HFF-Myc (cell line): ENCODE results near the gene ATP2A3.

Experiments
- DNase-seq: peaks from one replicate; pipeline ENCODE4 v3.0.0-alpha.2; 2011; ENCODE audit warnings: low read depth; ENCODE audit errors: extremely low read depth
- H3K4me3 ChIP-seq: replicated peaks from 2 replicates; pipeline ENCODE4 v1.5.1; 2011; ENCODE audit warnings: low read depth, mild to moderate bottlenecking, control low read depth, low read length
- TF ChIP-seq, protein P1 (sequence below): IDR thresholded peaks from 2 replicates; pipeline ENCODE4 v1.5.1; 2012; ENCODE audit warnings: mild to moderate bottlenecking, low read depth, low read length, control low read depth; ENCODE audit errors: missing control alignments

Gene ATP2A3

GRCh38 chr17:3892095-3892998 is 71.9 kb downstream of the ATP2A3 start:
- TF ChIP-seq, protein P1, sequence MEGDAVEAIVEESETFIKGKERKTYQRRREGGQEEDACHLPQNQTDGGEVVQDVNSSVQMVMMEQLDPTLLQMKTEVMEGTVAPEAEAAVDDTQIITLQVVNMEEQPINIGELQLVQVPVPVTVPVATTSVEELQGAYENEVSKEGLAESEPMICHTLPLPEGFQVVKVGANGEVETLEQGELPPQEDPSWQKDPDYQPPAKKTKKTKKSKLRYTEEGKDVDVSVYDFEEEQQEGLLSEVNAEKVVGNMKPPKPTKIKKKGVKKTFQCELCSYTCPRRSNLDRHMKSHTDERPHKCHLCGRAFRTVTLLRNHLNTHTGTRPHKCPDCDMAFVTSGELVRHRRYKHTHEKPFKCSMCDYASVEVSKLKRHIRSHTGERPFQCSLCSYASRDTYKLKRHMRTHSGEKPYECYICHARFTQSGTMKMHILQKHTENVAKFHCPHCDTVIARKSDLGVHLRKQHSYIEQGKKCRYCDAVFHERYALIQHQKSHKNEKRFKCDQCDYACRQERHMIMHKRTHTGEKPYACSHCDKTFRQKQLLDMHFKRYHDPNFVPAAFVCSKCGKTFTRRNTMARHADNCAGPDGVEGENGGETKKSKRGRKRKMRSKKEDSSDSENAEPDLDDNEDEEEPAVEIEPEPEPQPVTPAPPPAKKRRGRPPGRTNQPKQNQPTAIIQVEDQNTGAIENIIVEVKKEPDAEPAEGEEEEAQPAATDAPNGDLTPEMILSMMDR: no peak
- DNase-seq: no peak
- H3K4me3 ChIP-seq: peak overlapping the region; percentile 78

GRCh38 chr17:3891626-3892094 is 72.6 kb downstream of the ATP2A3 start:
- peak overlapping the region; percentile 78 for H3K4me3 ChIP-seq
- no peak for DNase-seq
- TF ChIP-seq, protein P1: no peak

DNA sequence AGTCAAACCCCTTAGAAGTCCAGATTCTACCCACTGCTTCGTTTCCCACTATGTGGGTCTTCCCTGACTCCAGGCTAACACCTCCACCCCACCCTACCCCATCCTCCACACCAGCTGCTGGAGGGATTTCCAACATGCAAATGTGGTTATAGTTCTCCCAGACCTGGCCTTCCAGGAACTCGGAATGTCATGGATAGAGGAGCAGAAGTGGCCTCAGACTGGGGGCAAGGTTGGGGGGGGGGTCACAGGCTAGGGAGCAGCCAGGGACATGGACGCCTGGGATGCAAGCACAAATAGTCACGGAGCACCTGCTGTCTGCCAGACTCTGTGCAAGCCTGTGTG is 73.4 kb downstream of the ATP2A3 start:
- TF ChIP-seq, protein P1: no peak
- DNase-seq: no peak
- peak overlapping the region; percentile 78 for H3K4me3 ChIP-seq

GRCh38 chr17:3890082-3890877 is 74.0 kb downstream of the ATP2A3 start:
- peak; percentile 75 for DNase-seq
- TF ChIP-seq, protein P1: no peak
- H3K4me3 ChIP-seq: peak overlapping the region; percentile 78

DNA sequence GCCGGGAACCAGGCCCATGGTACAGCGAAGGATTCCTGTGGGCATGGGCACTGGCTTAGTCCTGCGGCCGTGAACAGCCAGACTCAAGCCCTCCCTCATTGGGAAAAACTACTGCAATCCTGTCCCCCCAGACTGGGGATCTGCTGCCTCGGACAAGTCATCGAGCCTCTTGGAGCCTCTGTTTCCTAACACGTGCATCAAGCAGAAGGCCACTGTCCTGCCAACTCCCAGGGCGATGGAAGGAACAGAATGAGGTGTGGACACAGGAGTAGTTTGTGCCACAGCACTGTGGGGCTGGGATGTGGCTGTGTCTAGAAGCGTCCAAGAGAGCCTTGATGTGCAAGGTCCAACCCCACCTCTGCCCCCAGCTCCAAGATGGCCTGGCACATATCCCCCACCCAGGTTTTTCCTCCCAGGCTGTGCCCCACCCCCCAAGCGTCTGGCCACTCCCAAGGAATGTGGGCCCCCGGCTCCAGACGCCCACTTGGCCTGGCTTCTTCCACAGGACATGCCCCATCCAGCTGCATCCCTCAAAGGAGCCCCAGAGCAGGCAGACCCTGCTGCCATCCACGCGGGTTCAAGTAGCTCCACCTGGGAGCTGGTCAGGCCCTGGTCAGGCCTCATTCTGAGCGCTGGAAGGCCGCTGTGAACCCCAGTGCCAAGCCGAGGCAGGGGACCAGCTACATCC is 74.8 kb downstream of the ATP2A3 start:
- no peak for DNase-seq
- TF ChIP-seq, protein P1: no peak
- peak overlapping the region; percentile 78 for H3K4me3 ChIP-seq

GRCh38 chr17:3888343-3889171 is 75.7 kb downstream of the ATP2A3 start:
- DNase-seq: peak; percentile 88
- H3K4me3 ChIP-seq: peak overlapping the region; percentile 22; the same call in 1 of the 2 replicates
- TF ChIP-seq, protein P1: no peak
